Retinal pigment epithelial cell (primary cell): Measurements from ENCODE around the gene ATR.
"Not testable (repeated sequence)": the region's sequence is repeated elsewhere in the genome, so short reads cannot be mapped to it uniquely, and the experiment has no call there.

Experiments
- DNase-seq: peaks from one replicate; pipeline ENCODE4 v3.0.0-alpha.2; 2010; ENCODE audit warnings: low read depth
- H3K4me3 ChIP-seq: 2 replicates; pipeline ENCODE4 v1.5.1; 2011; ENCODE audit warnings: mild to moderate bottlenecking, low read length, control low read depth, moderate library complexity
- TF ChIP-seq, protein P1 (sequence below): conservative IDR thresholded peaks from 2 replicates; pipeline ENCODE4 v1.5.1; 2011; ENCODE audit warnings: low read depth, low read length, control low read depth, inconsistent platforms

Gene ATR

DNA sequence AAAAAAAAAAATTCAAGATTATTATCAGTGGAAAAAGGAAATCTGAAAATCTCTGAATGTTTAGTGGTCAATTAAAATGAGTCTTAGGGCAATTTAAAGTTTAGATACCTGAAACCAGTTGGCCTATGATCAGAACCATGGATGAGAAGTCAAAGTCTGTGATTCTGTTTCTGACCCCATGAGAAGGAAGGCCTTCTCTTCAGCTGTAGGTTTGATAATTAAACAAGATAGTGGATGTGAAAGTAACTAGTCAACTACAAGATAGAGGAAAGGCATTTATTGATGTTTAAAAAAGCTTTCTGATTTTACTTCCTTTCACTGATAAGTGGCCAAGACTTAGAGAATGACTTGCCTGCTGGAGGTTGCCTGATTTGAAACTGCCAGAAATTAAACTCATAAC lies 26.4 kb upstream of the ATR start:
- H3K4me3 ChIP-seq = no peak overlapping the region

DNA sequence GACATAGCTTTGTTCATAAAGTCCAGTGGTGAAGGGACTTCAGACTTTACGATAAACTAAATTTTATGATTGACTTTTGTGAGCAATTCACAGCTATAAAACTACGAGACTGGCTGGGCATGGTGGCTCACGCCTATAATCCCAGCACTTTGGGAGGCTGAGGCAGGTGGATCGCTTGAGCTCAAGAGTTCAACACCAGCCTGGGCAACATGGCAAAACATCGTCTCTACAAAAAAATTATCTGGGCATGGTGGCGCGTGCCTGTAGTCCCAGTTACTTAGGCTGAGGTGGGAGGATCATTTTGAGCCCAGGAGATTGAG lies 24.8 kb upstream of the ATR start:
- not testable (repeated sequence) for DNase-seq, H3K4me3 ChIP-seq

More for the DNA sequence above, 26.4 kb upstream of the ATR start:
- no peak for DNase-seq
- TF ChIP-seq, protein P1, sequence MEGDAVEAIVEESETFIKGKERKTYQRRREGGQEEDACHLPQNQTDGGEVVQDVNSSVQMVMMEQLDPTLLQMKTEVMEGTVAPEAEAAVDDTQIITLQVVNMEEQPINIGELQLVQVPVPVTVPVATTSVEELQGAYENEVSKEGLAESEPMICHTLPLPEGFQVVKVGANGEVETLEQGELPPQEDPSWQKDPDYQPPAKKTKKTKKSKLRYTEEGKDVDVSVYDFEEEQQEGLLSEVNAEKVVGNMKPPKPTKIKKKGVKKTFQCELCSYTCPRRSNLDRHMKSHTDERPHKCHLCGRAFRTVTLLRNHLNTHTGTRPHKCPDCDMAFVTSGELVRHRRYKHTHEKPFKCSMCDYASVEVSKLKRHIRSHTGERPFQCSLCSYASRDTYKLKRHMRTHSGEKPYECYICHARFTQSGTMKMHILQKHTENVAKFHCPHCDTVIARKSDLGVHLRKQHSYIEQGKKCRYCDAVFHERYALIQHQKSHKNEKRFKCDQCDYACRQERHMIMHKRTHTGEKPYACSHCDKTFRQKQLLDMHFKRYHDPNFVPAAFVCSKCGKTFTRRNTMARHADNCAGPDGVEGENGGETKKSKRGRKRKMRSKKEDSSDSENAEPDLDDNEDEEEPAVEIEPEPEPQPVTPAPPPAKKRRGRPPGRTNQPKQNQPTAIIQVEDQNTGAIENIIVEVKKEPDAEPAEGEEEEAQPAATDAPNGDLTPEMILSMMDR = no peak

- DNase-seq = no peak
- no peak overlapping the region for H3K4me3 ChIP-seq
- TF ChIP-seq, protein P1 = no peak
These were observed 24.3 kb upstream of the ATR start for GRCh38 chr3:142602619-142603385.

- H3K4me3 ChIP-seq = no peak overlapping the region
- TF ChIP-seq, protein P1 = no peak
- no peak for DNase-seq
These were observed 23.2 kb upstream of the ATR start for GRCh38 chr3:142601713-142602112.

DNA sequence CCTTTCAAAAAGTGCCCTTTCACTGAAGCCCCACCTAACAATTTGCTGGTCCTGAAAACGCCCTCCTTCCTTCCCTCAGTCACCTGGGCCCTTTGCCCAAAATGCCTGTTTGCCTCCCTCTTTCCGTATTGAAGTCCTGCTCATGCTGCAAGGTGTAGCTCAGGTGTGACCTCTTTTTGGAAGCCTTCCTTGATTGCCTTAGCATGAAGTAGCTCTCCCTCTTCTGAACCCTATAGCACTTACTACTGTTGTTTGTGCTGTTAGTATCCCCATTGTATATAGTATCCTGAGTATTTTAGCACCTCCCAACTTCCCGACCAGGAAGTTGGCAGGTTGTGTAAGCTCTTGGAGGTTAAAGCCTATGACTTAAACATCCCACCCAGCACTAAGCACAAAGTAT lies 19.4 kb upstream of the ATR start:
- no peak overlapping the region for H3K4me3 ChIP-seq
- TF ChIP-seq, protein P1 = no peak
- no peak for DNase-seq

DNA sequence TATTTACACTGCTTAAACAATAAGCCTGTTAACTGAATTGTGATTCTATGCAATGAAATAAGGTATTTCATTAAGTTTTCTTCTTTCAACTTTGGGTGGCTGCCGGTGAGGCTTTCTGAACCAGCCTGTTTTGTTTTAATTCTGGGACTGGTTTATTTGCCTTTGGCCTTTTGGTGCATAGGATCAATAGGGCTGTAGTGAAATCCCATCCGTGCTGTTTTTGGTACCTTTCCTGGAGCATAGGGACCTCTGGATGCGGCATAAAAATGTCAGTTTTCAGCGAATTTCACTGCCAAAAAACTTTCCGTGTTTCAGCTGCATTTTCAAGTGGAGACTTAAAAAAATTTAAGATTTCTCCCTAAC lies 18.2 kb upstream of the ATR start:
- DNase-seq = no peak
- TF ChIP-seq, protein P1 = no peak
- H3K4me3 ChIP-seq = peak overlapping the region; percentile 82

- TF ChIP-seq, protein P1 = no peak
- DNase-seq = peak; percentile 56
- peak within 1 kb of the TSS; percentile 82 for H3K4me3 ChIP-seq
These were observed 17.6 kb upstream of the ATR start, which contains the start of gene PLS1 for GRCh38 chr3:142595951-142596725. Gene PLS1 (plus strand): TSS chr3:142596393. CDS start chr3:142664238, 67,845 bp downstream.
